Stimulated activated CD4-positive, alpha-beta T cell treated with anti-CD3 and anti-CD28 coated beads, Interleukin-2, amount 100 ng/mL, for 48 hours (primary cell): Measurements from ENCODE around the gene ACAD10.

Experiments
- DNase-seq, 2 donors: peaks; one replicate each; pipeline ENCODE4 v3.0.0-alpha.2; 2020

ACAD10 gene

DNA sequence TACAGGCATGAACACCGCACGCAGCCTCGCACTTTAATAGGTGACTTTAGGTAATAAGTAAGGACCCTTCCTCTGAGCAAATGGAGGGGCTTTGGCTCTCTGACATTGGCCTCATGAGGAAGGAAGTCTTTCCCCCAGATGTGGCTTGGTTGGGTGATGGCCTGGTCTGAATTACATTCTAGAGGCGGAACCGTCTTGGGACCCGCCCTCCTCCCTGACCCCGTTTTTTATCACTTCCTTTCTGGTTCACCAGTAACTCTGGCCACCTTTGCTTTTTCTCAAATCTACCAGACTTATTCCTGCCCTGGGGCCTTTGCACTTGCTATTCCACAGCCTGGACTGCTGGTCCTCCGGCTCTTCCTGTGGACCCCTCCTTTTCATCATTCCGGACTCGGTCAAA lies 94.3 kb downstream of the ACAD10 start:
- no peak for DNase-seq

DNA sequence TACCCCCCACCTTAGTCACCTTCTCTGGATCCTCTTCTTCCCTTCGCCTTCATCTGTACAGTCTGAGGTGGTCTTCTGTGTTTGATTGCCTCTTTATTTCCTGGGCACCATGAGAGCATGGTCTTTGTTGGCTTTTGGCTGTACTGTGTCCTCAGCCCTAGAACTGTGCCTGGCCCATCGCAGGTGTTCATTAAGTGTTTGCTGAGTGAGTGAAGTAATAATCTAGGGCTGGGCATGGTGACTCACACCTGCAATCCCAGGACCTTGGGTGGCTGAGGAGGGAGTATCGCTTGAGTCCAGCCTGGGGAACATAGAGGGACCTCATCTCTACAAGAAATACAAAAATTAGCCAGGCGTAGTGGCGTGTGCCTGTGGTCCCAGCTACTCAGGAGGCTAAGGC lies 94.8 kb downstream of the ACAD10 start:
- no peak for DNase-seq

DNA sequence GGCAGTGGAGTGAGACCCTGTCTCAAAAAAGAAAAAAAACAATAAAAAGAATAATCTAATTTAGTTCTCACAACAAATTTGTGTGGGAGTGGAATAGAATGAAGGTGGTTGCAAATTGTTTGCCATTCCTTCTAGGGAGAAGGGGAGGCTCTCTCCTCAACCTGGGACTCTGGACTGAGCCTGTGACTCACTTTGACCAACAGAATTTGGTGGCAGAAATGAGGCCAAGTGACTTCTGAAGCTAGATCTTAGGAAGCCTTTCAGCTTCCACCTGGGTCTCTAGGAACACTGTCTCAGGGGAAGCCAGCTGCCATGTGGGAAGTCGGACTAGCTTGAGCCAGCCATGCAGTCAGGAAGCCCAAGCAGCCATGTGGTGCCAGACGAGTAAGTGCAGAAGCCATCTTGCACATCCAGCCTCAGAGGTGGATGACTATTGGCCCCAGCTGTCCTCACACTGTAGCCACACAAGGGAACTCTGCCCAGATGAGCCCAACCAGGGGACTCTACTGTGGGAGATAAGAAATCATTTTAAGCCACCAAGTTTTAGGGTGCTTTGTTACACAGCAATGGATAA lies 95.3 kb downstream of the ACAD10 start:
- no peak for DNase-seq

DNA sequence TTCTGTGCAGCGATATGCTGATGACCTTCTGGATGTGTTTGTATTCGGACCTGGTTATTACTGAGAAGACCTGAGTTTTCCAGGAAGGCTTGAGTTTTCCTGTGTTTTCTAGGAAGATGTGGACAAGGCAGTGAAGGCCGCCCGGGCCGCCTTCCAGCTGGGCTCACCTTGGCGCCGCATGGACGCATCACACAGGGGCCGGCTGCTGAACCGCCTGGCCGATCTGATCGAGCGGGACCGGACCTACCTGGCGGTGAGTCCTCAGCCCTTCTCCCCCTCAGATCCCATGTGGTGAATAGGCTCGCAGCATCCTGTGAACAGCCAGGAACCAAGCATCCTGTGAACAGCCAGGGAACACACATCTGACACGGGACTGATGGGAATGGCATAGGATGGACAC lies 97.2 kb downstream of the ACAD10 start:
- DNase-seq = no peak

DNA sequence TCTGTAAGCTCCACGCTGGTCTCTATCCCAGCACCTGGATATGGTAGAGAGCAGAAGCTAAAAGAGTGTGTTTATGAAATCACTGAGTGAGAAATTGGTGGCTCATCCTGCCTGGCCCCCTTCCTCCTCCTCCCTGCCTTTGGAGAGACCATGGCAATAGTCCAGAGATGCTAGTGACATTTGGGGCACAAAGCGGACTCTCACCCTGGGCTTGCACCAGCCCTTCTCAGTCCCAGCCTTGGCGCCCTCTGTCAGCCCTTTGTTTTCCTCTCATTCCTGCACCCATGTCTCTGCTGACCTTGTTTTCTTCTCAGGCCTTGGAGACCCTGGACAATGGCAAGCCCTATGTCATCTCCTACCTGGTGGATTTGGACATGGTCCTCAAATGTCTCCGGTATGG lies 99.1 kb downstream of the ACAD10 start:
- no peak for DNase-seq

DNA sequence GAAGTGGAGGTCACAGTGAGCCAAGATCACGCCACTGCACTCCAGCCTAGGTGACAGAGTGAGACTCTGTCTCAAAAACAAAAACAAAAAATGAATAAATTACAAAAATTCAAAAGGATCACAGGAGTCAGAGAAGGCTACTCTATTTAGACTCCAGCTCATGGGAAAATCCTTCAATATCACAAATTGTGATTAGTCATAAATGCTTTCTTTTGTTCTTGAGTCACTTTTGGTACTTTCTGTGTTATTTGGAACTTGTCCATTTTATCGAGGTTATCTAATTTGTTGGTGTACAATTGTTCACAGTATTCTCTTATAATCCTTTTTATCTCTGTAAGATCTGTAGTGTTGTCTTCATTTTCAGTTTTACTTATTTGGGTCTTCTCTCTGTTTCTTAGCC lies 99.8 kb downstream of the ACAD10 start:
- no peak for DNase-seq

DNA sequence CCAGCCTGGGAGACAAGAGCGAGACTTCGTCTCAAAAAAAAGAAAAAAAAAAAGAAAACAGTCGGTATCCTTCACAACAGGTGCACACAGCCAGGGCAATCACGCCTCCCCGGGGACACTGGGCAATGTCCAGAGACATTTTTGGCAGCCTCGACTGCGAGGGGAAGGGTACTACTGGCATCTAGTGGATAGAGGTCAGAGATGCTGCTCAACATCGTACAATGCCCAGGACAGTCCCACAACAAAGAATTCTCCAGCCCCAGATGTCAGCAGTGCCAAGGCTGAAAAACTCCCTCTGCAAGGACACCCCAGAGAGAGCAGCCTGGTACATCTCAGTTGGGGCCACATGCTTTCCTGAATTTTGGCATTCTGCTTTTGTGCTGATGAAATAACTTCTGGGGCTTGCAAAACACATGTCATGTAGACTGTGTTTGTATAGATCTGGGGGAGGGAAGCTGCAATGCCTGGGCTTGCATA lies 102.4 kb downstream of the ACAD10 start:
- DNase-seq = no peak

DNA sequence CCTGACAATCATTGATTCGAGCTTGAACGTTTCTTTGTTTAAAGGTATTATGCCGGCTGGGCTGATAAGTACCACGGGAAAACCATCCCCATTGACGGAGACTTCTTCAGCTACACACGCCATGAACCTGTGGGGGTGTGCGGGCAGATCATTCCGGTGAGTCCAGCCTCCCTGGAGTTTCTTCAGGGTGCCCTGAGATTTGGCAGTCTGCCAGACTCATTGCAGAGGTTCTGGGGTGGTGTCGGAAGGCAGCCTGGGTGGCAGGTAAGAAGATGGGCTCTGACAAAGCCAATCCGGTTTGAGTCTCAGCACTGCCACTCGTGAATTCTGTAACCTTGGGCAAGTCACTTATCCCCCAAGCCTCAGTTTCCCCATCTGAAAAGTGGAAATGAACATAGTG lies 103.9 kb downstream of the ACAD10 start:
- no peak for DNase-seq

DNA sequence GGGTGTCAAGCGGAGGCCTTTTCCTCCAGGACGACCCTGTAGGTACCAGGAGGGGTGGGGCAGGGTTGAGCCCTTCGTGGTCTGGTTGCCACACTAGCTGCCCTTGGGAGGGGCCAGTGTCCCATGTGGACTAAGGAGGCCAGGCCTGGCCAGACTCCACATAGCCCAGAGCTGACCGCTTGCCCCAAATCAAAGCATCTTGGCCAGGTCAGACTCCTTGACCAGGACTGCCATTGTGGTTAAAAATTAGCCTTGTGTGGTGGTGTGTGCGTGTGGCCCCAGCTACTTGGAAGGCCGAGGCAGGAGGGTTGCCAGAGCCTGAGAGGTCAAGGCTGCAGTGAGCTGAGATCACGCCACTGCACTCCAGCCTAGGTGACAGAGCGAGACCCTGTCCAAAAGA lies 105.7 kb downstream of the ACAD10 start:
- DNase-seq = no peak

DNA sequence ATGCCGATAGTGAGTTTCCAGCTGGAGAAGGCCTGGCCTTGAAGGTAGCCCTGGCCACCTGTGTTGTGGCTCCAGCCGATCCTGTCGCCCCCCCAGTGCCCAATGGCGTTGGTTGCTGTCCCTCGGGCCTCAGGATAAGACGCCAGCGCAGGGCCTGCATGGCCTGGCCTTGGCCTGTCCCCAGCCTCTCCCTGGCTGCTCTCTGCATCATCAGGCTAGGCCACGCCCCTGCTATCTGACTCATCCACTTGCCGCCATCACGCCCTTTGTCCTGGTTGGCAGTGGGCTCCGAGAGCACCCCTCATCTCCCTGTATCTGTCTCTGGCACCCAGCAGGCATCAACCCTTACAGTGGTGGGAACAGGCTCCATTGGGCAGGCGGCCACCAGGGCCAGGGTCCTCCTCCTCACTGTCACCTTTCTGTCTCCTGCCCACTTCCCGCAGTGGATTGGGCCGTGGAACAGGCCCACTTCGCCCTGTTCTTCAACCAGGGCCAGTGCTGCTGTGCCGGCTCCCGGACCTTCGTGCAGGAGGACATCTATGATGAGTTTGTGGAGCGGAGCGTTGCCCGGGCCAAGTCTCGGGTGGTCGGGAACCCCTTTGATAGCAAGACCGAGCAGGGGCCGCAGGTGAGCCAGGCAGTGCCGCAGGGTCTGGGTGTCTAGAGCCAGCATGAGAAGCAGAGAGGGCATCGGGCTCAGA lies 106.5 kb downstream of the ACAD10 start:
- DNase-seq = no peak

DNA sequence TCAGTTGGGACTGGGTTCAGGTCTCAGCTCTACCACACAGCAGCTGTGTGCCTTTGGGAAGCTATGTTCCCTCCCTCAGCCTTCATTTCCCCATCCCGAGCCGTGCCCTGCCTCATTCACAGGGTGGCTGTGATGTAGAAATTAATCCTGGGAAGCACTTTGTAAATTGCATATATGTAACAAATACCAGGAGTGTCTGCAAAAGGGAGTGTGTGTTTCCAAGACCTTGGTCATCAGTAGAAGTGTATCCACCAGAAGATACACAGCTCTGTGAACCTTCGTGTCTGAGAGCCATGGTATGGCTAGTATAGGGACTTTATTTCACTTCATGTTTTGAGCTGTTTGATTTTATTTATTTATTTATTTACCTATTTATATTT lies 107.0 kb downstream of the ACAD10 start:
- DNase-seq = no peak

DNA sequence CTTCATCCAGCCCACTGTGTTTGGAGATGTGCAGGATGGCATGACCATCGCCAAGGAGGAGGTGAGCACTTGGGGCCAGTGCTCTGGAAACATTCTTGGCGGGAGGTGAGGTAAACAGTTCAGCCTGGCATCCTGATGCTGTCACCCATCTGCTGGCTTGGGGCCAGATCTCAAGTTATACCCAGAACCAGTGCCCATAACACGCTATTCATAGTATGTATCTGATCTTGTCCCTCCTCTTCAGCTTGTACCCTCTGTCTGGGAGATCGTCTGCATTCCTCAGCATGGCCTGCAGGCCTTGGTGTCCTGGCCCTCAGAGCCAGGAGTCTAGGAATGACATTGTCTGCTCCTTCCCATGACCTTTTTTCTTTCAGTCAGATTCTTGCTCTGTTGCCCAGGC lies 112.3 kb downstream of the ACAD10 start:
- DNase-seq = no peak

DNA sequence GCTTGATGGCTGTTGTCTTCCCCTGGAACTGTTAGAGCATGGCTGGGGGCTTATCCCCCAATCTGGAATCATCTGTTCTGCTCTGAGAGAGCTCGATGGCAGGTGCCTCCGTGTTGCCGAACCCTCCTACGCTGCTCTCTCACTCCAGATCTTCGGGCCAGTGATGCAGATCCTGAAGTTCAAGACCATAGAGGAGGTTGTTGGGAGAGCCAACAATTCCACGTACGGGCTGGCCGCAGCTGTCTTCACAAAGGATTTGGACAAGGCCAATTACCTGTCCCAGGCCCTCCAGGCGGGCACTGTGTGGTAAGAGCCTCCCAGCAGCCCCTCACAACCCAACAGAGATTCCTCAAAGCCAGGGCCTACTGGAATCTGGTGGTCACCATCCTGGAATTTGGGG lies 113.9 kb downstream of the ACAD10 start:
- no peak for DNase-seq

DNA sequence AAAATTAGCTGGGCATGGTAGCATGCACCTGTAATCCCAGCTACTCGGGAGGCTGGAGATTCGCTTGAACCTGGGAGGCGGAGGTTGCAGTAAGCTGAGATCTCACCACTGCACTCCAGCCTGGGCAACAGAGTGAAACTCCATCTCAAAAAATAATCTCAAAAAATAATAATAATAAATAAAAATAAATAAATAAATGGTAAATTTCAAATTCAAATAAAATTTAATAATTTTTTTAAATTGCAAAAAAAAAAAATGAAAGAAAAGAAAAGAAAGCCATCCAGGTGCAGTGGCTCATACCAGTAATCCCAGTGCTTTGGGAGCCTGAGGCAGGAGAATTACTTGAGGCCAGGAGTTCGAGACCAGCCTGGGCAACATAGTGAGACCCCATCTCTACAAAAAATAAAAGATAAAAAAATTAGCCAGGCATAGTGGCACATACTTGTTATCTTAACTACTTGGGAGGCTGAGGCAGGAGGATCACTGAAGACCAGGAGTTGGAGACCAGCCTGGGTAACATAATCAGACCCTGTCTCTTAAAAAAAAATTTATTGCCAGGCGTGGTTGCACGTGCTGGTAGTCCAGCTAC lies 117.3 kb downstream of the ACAD10 start:
- DNase-seq = no peak

DNA sequence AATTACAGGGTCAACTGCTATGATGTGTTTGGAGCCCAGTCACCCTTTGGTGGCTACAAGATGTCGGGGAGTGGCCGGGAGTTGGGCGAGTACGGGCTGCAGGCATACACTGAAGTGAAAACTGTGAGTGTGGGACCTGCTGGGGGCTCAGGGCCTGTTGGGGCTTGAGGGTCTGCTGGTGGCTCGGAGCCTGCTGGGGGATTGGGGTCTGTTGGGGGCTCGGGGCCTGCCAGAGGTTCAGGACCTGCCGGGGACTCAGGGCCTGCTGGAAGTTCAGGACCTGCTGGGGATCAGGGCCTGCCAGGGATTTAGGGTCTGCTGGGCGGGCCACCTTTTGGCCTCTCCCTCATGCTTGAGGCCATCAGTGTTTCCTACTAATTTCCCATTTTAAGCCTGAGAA lies 118.0 kb downstream of the ACAD10 start:
- no peak for DNase-seq

DNA sequence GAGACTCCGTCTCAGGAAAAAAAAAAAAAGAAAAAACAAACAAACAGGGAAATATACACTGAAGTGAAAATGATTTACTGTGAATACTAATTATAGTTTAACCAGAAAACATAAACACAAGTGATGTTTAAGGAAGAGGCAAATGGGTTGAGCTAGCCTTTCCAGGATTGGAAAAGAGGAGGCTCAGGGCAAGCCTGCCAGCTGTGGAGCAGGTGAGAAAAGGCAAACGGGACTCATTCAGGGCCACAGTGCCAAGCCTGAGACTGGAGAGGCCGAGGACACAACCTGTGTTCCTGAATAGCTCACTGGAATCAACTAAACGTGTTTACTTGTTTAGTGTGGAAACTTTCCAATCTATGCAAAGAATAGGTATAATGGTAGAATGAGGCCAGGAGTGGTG lies 120.5 kb downstream of the ACAD10 start:
- DNase-seq = no peak
